Loucy (cell line): ENCODE results near the gene ENTPD1.
"Not testable (repeated sequence)": the region's sequence is repeated elsewhere in the genome, so short reads cannot be mapped to it uniquely, and the experiment has no call there.

ENCODE experiments used
- H2AFZ ChIP-seq: fragments of 200-600 bp; sonication (generic); 2 replicates; pipeline ENCODE4 v1.6.0; 2016; ENCODE audit warnings: antibody characterized with exemption, mild to moderate bottlenecking, low read length, moderate library complexity
- H3F3A ChIP-seq: fragments of 200-600 bp; 2 replicates; pipeline ENCODE4 v1.6.0; 2016; ENCODE audit warnings: antibody characterized with exemption, low read depth, mild to moderate bottlenecking
- H3K27me3 ChIP-seq: fragments of 200-600 bp; sonication (generic); 2 replicates; pipeline ENCODE4 v1.6.1; 2014; ENCODE audit warnings: low read length, mild to moderate bottlenecking; ENCODE audit not compliant: insufficient read depth, poor library complexity, severe bottlenecking
- H3K36me3 ChIP-seq: fragments of 200-600 bp; sonication (generic); 2 replicates; pipeline ENCODE4 v1.6.1; 2016; ENCODE audit warnings: low read length; ENCODE audit not compliant: insufficient read depth
- H3K4me1 ChIP-seq: fragments of 200-600 bp; sonication (generic); 2 replicates; pipeline ENCODE4 v1.5.1; 2014; ENCODE audit warnings: low read length, mild to moderate bottlenecking; ENCODE audit not compliant: insufficient read depth, poor library complexity, severe bottlenecking
- H3K4me2 ChIP-seq: fragments of 200-600 bp; sonication (generic); 2 replicates; pipeline ENCODE4 v1.6.0; 2014; ENCODE audit warnings: antibody characterized with exemption, low read length, low read depth, mild to moderate bottlenecking; ENCODE audit not compliant: poor library complexity, severe bottlenecking
- H3K4me3 ChIP-seq: fragments of 200-600 bp; sonication (generic); 2 replicates; pipeline ENCODE4 v1.5.1; 2014; ENCODE audit warnings: low read length, mild to moderate bottlenecking, mixed read lengths; ENCODE audit not compliant: poor library complexity, severe bottlenecking
- H3K79me2 ChIP-seq: fragments of 200-600 bp; sonication (generic); 2 replicates; pipeline ENCODE4 v1.6.1; 2014; ENCODE audit warnings: low read length; ENCODE audit not compliant: insufficient read depth
- H3K9ac ChIP-seq: fragments of 200-600 bp; sonication (generic); 2 replicates; pipeline ENCODE4 v1.6.0; 2014; ENCODE audit warnings: mild to moderate bottlenecking, low read depth, low read length, moderate library complexity; ENCODE audit not compliant: poor library complexity, severe bottlenecking
- H3K9me2 ChIP-seq: fragments of 200-600 bp; sonication (generic); replicated peaks from 2 replicates; pipeline ENCODE4 v1.6.1; 2016; ENCODE audit warnings: low read depth, low read length, mixed read lengths
- H3K9me3 ChIP-seq: fragments of 200-600 bp; sonication (generic); 2 replicates; pipeline ENCODE4 v1.6.1; 2014; ENCODE audit warnings: mild to moderate bottlenecking, antibody characterized with exemption, low read length, low read depth; ENCODE audit not compliant: insufficient read depth
- H4K20me1 ChIP-seq: fragments of 200-600 bp; sonication (generic); 2 replicates; pipeline ENCODE4 v1.6.0; 2014; ENCODE audit warnings: antibody characterized with exemption, low read length, mild to moderate bottlenecking; ENCODE audit not compliant: insufficient read depth, poor library complexity, severe bottlenecking
- EZH2phosphoT487 ChIP-seq: fragments of 200-600 bp; IDR thresholded peaks from 2 replicates; pipeline ENCODE4 v1.6.1; 2018; ENCODE audit warnings: antibody characterized with exemption, mild to moderate bottlenecking, moderate library complexity, borderline replicate concordance
- TF ChIP-seq, protein P1 (sequence below): fragments of 200-600 bp; sonication (generic); conservative IDR thresholded peaks from 2 replicates; pipeline ENCODE4 v1.5.1; 2014; ENCODE audit warnings: mild to moderate bottlenecking, antibody characterized with exemption, low read length

Gene ENTPD1

DNA sequence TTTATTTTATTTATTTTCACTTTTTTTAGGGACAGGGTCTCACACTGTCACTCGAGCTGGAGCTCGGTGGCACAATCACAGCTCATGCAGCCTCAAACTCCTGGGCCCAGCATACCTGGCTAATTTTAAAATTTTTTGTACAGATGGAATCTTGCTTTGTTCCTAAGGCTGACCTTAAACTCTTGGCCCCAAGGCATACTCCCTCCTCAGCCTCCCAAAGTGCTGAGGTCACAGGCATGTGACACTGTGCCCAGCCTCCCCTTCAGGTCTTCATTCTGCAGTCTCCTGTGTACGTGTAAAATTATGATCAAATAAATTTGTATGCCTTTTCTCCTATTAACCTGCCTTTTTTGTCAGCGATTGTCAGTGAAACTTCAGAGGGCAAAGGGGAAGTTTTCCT, 44.5 kb upstream of the ENTPD1 start:
- Histone ChIP-seq H2AFZ (0 out of 2 replicates have a peak overlapping the region, but pooled peaks have one; percentile 36), H3K4me3 (no peak overlapping the region), H4K20me1 (no peaks in the 10 kb centered on the region), H3K79me2 (no peaks in the 10 kb centered on the region), H3F3A (no peaks in the 10 kb centered on the region), H3K4me1 (no peaks in the 10 kb centered on the region), H3K4me2 (no peak overlapping the region), H3K27me3 (no peaks in the 10 kb centered on the region), H3K9me3 (no peaks in the 10 kb centered on the region), H3K9me2 (no peaks in the 10 kb centered on the region), H3K36me3 (no peaks in the 10 kb centered on the region), H3K9ac (no peak overlapping the region)
- TF ChIP-seq, protein P1, sequence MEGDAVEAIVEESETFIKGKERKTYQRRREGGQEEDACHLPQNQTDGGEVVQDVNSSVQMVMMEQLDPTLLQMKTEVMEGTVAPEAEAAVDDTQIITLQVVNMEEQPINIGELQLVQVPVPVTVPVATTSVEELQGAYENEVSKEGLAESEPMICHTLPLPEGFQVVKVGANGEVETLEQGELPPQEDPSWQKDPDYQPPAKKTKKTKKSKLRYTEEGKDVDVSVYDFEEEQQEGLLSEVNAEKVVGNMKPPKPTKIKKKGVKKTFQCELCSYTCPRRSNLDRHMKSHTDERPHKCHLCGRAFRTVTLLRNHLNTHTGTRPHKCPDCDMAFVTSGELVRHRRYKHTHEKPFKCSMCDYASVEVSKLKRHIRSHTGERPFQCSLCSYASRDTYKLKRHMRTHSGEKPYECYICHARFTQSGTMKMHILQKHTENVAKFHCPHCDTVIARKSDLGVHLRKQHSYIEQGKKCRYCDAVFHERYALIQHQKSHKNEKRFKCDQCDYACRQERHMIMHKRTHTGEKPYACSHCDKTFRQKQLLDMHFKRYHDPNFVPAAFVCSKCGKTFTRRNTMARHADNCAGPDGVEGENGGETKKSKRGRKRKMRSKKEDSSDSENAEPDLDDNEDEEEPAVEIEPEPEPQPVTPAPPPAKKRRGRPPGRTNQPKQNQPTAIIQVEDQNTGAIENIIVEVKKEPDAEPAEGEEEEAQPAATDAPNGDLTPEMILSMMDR: no peak
- TF ChIP-seq EZH2phosphoT487: no peak

DNA sequence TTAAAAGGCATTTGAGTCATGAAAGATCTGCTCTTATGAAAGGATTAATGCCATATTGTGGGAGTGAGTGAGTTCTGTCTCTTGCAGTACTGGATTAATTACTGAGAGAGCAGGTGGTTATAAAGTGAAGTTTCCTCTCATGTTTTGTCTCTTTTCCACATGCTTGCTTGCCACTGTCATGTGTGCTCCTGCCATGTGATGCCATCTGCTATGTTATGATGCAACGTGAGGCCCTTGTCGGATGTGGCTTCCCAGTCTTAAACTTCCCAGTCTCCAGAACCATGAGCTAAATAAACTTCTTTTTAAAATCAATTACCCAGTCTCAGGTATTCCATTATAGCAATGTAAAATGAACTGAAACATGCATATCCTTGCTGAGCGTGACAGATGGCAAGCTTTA, 39.5 kb upstream of the ENTPD1 start:
- no peak overlapping the region for H3K4me2 ChIP-seq
- no peaks in the 10 kb centered on the region for H4K20me1 ChIP-seq
- H3K36me3 ChIP-seq: no peaks in the 10 kb centered on the region
- no peaks in the 10 kb centered on the region for H3K4me1 ChIP-seq
- no peak overlapping the region for H3K9ac ChIP-seq
- TF ChIP-seq, protein P1: no peak
- TF ChIP-seq EZH2phosphoT487: no peak
- H3F3A ChIP-seq: no peaks in the 10 kb centered on the region
- no peak overlapping the region for H2AFZ ChIP-seq
- H3K27me3 ChIP-seq: no peaks in the 10 kb centered on the region
- H3K4me3 ChIP-seq: no peak overlapping the region
- H3K9me2 ChIP-seq: no peaks in the 10 kb centered on the region
- H3K79me2 ChIP-seq: no peaks in the 10 kb centered on the region
- H3K9me3 ChIP-seq: no peaks in the 10 kb centered on the region

DNA sequence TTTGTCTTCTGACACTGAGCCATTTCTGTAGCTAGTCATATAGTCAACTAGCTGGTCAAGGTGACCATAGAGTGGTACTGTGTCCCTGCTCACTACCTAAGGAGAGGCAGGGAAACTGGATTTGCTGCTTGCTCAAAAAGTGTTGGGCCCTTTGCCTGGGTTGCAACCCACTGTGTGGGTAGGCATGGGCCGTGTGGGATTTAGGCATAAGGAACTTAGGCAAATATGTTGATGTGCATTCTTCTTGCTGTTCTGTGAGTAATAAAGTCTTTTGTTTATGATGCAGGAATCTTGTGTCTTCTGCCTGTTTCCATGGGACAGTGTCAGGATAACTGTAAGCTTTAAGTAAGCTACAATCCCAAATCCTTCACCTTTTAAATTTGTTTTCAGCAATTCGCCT, 39.1 kb upstream of the ENTPD1 start:
- H3K4me1 ChIP-seq: no peaks in the 10 kb centered on the region
- no peaks in the 10 kb centered on the region for H3K79me2 ChIP-seq
- H3K9ac ChIP-seq: no peak overlapping the region
- H3F3A ChIP-seq: no peaks in the 10 kb centered on the region
- H3K27me3 ChIP-seq: no peaks in the 10 kb centered on the region
- no peak overlapping the region for H3K4me2 ChIP-seq
- no peaks in the 10 kb centered on the region for H3K9me2 ChIP-seq
- TF ChIP-seq, protein P1: no peak
- no peak for TF ChIP-seq EZH2phosphoT487
- no peak overlapping the region for H3K4me3 ChIP-seq
- no peaks in the 10 kb centered on the region for H3K9me3 ChIP-seq
- no peak overlapping the region for H2AFZ ChIP-seq
- H3K36me3 ChIP-seq: no peaks in the 10 kb centered on the region
- no peaks in the 10 kb centered on the region for H4K20me1 ChIP-seq

DNA sequence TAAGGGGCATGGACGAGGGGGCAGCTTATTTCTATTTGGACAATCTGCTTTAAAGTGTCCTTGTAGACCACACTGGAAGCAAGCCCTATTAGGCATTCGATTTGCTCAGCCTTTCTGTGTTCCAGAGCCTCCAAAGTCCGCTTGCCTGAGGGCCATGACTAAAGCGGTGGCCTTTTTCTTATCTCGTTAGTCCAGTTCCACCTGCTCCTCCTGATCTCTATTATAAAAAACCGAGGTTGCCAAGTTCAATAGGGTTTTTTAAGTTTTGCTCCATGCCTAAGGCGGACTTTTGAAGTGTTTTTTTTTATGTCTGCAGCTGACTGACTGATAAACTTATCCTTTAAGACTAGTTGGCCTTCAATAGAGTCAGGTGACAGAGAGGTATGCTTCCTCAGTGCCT, 35.2 kb upstream of the ENTPD1 start:
- H3K4me2 ChIP-seq, H3K9me3 ChIP-seq, H4K20me1 ChIP-seq, H3K9me2 ChIP-seq, H3K27me3 ChIP-seq, H3K79me2 ChIP-seq, H3K36me3 ChIP-seq, H3K4me3 ChIP-seq, H3K9ac ChIP-seq, H2AFZ ChIP-seq, H3K4me1 ChIP-seq, H3F3A ChIP-seq: not testable (repeated sequence)

DNA sequence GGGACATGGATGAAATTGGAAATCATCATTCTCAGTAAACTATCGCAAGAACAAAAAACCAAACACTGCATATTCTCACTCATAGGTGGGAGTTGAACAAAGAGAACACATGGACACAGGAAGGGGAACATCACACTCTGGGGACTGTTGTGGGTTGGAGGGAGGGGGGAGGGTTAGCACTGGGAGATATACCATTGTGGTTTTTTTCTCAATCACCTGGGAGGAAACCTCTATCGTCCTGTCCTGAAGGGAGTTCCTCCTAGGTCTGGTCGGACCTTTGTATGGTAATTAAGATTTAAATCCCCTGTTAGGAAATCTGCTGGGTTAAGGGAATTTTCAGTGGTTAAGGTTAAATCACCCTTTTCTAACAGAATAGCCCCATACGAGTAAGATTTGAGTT, 33.5 kb upstream of the ENTPD1 start:
- H3K79me2 ChIP-seq, H3K9me3 ChIP-seq, H3K4me2 ChIP-seq, H3K9ac ChIP-seq, H3K36me3 ChIP-seq, H3K4me3 ChIP-seq, H3F3A ChIP-seq, H2AFZ ChIP-seq, H4K20me1 ChIP-seq, H3K27me3 ChIP-seq, H3K4me1 ChIP-seq, H3K9me2 ChIP-seq: not testable (repeated sequence)
